ENCODE results near the gene MAD1L1.
"Not testable (repeated sequence)": the region's sequence is repeated elsewhere in the genome, so short reads cannot be mapped to it uniquely, and the experiment has no call there.

Gene MAD1L1

DNA sequence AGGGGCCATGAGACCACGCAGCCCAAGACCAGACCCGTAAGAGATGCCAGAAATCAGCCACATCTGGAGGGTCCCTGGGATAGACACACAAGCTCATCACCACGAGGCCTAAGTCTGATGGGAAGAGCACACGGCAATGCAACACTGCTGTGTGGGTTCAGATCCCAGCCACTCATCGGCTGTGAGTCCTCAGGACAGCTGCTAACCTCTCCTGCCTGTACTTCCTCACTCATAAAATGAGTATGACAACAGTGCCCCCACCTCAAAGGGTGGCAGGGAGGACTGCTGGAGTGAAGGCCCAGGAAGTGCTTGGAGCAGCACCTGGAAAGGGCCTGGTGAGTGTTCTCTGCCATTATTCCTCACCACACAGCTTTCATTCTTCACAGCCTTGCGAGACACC is 60.9 kb downstream of the MAD1L1 start:
- DNase-seq: no peak

DNA sequence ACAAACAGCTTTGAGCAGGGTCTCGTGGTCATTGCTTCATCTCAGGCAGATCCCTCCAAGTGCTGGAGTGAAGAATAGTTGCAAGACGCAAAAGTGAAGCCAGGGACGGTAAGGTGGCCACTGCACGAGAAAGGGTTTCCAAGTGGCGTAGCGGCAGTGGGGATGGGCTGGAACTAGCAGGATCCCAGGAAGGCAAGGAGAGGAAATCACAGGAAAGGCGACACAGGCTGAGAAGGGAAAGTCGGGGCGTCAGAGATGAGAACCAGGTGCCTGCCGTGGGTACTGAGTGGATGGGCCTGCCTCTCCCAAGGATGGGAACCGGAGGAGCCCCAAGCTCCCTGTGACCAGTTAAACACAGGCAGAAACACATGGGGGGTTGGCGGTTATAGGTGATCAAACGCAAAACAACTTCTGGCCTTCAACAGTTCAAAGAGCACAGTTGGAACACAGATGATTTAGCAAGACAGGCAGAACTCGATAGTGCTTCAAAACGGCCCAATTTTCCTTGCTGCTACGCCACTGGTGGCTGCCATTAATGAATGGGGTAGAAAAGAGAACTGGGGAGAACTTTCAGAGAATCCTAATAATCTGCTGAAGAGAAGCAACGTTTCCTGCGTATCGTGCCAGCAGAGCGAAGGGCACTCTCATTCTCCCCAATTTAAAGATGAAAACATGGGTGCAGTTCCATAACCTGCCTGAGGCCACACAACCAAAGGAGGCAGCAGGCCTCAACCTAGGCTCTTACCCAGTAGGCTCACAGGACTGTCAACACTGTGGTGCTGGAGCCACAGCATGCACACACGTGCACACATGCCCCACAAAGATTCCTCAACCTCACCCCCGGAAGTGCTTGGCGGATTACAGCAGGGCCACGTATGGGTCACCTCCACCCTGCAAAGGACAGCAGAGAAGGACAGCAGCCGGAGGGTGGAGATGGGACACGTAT is 61.9 kb downstream of the MAD1L1 start:
- no peak for DNase-seq

DNA sequence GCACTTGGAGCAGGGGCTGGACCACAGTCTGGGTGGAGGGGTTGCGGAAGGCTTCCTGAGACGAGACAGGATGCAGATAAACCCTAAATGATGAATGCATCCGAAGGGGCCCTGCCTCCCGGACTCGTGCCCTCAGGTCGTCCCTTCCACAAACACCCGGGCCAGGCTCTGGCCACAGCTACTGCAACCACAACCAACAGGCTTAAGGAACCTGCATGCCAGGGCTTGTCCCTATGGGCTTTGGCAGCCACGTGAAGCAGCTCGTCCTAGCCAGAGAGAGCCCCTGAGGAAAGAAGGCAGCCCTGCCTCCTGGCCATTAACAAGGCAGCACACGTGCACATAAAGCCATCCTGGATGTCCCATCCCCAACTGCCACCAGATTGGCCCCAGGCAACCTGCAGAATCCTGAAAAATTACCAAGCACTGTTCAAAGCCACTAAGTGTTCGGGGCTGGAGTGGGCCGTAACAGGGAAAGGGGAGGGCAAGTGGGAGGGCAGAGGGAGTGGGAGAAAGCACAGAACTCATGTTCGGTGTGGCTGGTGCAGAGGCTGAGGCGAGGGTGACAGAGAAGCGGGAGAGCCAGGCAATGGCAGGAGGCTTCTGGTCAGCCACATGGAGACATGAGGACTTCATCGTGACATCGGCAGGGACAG is 62.7 kb downstream of the MAD1L1 start:
- no peak for DNase-seq

DNA sequence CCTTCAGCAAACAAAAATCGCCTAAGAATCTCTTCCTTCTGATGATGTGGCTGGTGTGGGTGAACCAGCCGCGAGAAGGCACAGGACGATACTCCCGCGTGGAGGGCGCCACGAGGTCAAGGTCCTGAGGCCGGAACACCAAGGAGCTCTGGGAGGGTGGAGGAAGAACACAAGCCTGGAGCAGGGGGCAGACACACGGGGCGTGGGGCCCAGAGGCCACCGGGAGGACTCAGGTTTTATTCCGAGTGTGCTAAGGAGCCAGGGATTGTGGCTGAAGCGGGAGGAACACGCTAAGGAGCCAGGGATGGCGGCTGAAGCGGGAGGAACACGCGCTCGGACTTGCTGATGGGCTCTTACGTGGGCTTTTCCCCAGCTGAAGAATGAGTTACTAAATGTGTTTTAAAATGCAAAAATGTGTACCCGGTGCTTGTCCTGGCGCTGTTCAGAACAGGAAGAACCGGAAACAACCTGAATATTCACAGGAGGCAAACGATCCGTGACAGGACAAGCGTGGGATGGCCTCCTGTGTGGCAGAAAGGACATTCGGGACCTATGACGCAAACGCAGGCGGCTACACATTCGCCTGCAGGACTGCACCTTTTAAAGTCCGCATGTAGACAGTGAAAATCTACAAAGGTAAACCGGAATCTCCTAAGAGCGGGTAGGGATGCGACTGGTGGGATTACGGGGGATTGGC is 64.0 kb downstream of the MAD1L1 start:
- DNase-seq: no peak

DNA sequence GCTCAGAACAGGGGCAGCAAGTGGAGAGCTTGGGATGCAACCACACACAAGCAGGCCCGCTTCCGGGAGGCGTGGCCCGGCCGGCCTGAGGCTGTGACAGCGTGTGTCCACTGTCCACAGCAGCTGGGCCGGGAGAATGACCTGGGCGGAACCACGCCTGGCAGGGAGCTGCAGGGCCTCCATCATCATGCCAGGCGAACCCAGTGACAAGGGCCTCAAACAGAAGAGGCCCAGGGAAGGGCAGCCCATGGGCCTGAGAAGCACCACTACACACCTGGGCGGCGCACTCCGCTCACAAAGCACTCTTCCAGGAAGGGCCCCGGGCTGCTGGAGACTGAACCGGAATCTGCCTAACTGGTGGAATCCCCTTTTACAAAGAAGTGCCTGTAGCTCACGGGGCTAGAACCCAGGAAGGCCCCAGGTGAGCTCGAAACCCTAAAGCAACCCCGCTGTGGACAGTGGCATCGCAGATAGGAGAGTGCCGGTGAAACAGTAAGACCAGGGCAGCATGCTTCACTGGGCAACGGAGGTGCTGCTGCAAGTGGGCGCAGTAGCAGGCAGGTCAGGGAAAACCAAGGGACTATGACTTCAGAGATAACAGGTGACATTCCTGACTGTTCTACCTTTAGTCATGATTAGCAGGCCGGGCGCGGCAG is 66.0 kb downstream of the MAD1L1 start:
- DNase-seq: no peak

DNA sequence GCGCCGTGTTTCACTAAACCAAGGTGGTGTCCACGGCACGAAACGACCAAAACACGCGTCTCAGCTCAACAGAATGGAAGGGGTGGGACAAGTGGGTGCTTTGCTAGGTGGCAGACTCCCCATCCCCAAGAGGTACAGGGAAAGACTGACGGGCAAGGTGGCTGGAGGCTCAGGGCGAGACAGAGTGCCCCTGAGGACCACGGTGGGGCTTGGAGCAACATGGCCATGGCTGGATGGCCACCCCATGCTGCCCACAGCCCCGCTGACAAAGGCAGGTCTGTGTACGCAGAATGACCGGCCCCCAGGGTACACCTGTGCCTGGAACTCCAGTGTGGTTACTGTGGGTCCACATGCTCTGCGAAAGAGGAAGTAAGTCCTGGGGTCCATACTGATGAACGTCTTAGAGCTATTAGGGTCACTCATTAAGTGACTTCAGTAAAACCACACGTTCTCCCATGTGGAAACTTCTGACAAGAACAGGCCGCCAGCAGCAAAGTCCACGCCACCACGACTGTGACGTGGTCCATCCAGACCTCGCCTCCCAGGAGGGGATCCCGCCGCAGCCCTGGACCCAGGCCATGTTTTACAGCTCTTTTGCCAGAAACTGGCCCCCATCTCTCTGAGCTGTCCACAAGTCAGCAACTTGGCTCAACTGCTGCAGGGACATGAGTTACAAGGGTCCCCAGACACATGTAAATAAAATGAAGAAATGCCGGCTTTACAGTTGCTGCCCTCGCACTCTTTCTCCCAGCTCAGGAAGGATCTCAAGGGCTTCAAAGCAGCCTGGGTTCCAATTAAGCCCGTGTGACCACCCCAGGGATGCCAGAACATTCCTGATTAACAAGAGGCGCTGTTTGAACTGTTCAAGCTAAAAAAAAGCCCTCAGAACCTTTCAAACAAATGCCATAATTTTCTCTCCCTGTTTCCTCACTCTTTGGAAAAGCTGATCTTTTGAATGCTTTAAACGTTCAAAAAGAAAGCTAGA is 66.8 kb downstream of the MAD1L1 start:
- no peak for DNase-seq

DNA sequence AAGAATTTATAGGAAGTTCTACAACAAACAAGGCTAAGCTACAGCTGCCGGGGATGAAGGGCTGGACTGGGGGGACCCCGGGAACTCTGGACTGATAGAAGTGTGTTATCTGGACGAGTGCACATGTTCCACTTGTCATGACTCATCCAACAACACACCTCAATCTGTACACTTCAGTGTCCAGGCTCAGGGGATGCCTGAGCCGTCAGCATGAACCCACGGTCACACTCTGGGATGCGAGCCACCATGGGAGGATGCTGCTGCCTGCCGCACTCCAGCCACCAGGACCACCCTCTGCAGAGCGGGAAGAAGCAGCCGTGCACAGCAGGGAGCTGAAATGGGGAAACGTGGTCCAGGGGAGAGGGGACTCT is 67.5 kb downstream of the MAD1L1 start:
- no peak for DNase-seq

DNA sequence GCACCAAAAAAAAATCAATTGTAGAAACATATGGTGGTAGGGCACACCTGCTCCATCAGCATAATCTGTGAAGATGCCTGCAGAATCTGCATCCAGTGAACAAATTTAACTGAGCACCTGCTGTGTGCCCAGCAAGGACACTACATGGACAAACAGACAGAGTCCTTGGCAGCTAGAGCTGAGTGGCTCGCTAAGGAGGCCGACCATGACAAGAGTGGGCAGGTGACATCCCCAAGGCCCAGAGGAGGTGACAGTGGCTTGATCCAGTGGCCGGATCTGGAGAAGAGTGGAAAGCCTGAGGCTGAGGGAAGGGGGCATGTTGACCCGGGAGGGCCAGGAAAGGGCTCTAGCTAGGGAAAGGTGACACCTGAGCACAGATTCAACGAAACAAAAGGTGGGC is 68.1 kb downstream of the MAD1L1 start:
- DNase-seq: no peak

DNA sequence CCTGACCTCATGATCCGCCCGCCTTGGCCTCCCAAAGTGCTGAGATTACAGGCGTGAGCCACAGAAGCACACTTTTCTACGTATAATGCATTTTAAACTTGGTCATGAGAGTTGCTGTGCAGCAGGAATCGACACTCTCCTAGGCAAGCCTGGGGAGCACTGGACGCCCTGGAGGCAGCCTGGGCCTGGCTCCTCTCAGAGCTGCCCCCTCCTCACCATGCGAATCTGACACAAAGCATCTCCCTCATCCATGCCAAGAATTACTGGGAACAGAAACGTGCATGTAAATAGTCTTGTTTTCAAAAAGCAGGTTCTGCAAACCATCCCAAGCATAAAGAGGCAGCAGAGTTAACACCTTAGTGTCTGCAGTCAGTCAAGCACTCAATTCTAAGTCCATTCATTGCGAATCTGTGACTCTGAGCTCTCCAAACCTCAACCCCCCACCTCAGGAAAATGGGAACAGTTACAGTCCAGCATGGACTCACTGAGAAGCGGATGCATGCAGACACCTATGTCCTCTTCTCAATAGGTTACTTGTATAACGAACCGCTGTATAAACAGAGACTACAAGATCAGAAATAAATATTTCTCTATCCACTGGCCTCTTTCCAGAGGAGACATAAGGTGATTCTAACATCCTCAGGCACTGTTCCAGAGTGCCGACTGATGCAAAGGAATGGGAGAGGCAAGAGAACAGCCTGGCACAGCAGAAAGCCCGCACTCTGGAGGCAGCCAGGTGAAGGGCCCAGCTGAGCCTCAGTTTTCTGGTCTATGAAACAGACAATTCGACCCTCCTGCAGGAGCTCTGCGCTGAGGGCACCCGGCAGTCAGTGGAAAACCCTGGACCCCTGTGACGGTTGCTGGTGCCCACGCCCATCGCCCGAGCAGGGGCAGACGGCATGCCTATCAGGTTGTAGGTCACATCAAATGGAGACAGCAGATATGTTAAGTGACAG is 68.9 kb downstream of the MAD1L1 start:
- DNase-seq: no peak

DNA sequence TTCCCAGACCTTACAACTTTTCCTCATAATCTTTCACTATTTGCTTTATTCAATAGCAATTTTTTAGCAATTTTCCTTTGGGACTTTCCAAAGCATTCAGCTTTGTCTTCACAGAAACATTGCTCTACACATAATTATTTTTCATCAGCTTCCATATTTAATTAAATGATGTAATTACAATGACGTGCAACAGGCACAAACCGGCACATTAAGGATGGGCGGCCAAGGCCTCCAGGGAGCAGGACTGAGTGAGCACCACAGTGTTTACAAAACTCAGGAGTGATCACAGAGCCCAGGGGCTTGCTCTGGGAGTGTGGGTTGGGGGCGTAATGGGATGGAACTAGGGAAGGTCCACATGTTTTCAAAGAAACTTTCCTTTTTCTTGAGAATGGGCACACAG is 69.8 kb downstream of the MAD1L1 start:
- no peak for DNase-seq

DNA sequence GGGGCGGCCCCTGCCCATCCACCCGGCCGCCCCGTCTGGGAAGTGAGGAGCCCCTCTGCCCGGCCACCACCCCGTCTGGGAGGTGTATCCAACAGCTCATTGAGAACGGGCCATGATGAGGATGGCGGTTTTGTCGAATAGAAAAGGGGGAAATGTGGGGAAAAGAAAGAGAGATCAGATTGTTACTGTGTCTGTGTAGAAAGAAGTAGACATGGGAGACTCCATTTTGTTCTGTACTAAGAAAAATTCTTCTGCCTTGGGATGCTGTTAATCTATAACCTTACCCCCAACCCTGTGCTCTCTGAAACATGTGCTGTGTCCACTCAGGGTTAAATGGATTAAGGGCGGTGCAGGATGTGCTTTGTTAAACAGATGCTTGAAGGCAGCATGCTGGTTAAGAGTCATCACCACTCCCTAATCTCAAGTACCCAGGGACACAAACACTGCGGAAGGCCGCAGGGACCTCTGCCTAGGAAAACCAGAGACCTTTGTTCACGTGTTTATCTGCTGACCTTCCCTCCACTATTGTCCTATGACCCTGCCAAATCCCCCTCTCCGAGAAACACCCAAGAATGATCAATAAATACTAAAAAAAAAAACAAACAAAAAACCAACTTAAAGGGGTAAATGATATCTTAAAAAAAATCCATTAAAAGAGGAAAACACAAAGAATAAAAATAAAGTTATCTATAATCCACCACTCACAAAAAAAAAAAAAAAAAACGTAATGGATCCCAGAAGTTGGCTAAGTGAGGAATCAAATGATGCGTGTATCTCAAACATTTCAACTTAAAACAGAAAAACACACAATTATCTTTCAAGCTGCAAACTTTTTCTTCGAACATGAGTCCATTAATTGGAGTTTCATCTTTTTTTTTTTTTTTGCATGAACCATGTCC is 70.5 kb downstream of the MAD1L1 start:
- not testable (repeated sequence) for DNase-seq

DNA sequence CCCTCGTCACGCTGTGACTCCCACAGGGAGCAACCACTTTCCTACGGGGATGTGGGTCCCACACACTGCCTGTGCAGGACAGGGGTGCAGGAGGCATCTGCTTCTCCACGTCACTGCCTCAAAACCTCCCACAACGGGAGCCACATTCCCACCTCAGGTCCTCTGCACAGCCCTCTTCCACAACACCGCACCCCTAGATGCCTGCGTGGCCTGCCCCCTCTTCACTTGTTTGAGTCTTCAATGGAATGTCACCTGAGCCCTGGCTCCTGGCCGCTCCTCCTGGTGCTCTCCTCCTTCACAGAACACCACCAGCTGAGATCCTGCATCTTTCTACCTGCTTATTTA is 73.6 kb downstream of the MAD1L1 start:
- no peak for DNase-seq

DNA sequence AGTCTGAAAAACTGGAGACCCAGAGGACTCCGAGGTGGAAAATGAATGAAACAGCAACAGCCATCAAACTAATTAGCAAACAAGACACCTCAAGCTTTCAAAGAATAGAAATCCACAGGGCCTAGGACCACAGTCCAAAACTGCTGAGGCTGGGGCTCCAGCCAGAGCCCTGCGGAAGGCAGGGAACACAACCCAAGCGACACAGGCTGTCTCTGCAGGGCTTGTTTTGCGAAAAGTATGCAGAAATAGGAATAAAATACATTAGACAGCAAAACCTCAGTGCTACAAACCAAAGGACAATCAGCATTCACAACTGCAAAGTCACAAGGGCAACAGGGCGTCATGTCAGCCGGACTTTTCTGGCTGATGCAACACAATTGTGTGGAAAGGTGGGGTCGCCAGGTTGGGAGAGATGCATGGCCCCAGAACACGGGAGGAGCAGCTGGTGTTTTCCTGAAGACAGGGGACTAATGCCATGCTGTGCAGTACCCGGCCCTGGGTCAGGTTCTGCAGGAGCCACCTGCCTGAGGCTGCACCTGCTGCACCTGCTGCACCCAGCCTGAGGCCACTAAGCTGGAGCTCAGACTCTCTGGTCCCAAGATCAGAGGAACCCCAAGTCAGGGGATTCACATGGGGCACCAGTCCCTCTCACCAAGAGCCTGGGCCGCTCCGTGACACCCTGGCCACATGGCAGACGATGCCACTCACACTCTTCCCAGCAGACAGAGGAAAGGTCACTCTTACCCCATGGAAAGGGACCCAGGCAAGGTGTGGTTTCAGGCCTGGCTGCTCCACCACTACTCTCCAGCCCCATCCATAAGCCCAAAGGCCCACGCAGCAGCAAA is 74.2 kb downstream of the MAD1L1 start:
- DNase-seq: no peak

DNA sequence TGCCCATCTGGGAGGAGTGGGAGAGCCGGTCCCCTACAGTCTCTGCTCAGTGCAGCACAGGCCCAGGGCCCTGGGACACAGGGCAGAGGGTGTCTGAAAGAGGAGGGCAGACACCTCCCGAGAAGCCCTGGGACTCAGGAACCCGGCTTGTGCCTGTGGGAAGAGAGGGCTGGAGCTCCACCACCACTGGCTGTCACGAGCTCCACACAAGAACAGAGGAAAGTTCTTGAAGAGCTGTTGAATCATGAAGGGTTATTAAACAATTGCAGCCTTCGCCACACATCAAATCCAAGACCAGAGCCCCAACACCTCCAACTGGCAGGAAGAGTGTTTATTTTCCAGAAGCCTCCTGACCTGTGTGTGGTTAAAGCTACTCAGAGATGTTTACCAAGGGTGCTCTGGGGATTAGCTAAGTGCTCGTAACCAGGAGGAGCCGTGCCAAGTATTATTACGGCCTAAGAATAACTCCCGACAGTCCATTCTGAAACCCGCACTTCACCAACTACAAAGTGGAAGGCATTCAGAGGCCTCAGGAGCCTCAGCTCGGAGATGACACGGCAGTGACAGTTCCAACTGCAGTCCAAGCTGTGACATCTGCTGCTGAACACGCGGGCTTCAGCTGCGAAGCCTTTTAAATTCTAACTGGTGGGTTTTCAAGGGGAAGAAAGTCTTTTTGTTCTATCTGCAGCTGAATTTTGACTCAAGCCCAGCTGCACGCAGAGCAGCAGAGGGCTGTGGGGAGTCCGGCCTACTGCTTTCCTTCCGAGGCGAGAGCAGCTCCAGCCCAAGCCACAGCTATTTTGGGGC is 75.1 kb downstream of the MAD1L1 start:
- no peak for DNase-seq

DNA sequence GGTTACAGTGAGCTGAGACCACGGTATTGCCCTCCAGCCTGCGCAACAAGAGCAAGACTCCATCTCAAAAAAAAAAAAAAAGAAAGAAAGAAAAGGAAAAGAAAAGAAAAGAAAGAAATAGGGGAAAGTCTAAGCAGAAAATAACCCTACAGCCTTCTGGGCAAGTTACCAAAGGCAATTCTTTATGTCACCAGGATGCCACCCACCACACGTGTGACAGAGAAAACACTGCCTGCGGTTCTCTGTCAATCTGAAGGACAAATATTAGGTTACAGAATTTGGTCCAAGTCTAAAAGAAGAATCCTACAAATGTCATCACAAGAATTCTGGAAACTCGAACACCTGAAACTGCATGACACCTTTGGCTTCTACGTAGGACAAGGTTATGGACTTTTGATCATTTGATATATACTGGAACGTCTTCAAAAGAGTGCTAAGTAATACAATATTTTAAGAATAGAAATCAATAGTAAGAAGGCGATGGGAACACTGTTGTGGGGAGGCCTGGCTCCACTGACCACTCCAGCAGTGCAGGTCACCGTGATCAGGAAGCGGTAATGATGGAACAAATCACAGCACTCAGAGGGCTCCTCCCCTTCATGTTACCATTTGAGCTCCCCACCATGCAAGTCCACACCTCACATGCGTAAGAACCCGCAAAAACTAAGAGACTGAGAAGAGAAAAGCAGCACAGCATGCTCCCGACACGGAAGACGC is 75.8 kb downstream of the MAD1L1 start:
- no peak for DNase-seq

DNA sequence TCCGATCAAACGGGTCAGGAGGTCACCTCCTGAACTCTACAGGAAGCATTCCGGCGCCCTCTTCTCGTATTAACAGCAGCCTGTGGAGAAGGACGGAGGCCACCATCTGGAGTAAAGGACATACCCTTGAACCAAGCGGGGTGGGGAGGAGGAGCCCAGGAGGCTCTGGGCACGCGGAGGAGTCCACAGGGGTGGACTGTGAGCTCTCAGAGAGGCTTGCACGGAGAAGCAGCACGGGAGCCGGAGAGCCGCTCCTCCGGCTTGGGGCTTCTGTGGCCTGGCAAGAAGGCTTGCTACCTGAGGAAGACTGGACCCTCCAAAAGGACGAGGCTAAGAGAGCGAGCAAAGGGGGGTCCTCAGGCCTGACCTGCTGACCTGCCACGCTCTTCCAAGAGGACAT is 77.9 kb downstream of the MAD1L1 start:
- DNase-seq: no peak

DNA sequence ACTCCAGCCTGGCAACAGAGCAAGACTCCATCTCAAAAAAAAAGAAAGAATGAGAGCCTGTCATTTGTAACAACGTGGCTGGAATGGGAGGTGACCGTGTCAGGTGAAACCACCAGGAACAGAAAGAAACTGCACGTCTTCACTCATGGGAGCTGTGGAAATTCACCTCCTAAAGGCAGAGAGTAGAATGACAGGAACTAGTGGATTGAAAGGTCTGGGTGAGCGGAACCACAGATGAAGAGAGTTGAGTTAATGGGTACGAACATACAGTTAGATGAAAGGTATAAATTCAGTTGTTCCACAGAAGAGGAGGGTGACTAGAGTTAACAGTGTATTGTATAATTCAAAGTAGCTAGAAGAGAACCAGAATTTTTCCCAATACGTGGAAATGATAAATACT is 78.6 kb downstream of the MAD1L1 start:
- DNase-seq: no peak

Measured in CD4-positive, alpha-beta T cell treated with Interleukin-21 for 1 hour (primary cell).